Cerebellar nuclear complex (tissue), 1 donor: ENCODE measurements around the gene TPRKB.
"Not testable (repeated sequence)": the region's sequence is repeated elsewhere in the genome, so short reads cannot be mapped to it uniquely, and the experiment has no call there.

ENCODE experiments used
- DNase-seq, 2 experiments: peaks; one replicate each; lab custom pipeline; 2025; lab: John Stamatoyannopoulos, UW

TPRKB gene

GRCh38 chr2:73739101-73739500 is 2.0 kb upstream of the TPRKB start:
- no peak for DNase-seq

DNA sequence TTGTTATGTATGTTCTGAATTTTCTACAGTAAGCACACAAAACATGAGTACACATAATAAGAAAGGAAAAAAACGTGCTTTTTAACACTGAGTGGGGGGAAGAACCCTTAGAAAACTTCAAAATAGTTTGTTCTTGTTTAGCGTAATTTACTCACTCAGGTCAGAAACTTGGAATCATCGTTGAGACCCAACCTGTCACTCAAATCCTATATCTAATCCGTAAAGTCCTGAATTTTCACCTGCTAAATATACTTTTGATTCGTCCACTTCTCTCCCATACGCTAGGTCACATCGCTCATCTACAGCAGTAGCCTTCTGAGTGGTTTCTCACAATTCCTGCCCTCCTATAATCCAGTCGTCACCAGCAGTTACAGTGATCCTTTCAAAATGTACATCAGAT is 767 bp downstream of the TPRKB start:
- DNase-seq, result no peak

DNA sequence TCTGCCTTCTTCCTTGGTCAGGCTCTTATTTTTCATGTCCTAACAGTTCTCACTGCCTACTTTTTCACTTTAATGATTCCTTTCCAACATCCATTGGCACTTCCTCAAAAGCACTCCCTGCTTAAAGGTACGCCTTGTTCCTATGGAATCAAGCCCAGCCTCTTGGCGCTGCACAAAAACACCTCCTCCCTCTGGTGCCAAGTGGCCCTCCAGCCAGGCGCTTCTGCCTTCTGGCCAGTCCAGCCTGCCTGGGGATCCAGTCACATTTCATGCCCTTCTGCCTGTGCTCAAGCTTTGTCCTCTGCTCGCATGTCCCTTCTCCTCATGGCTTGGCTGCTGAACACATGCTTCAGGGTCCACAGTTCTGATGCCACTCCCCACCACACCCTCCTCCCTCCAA is 6.3 kb downstream of the TPRKB start:
- peak; percentile 74 to 88 for DNase-seq

DNA sequence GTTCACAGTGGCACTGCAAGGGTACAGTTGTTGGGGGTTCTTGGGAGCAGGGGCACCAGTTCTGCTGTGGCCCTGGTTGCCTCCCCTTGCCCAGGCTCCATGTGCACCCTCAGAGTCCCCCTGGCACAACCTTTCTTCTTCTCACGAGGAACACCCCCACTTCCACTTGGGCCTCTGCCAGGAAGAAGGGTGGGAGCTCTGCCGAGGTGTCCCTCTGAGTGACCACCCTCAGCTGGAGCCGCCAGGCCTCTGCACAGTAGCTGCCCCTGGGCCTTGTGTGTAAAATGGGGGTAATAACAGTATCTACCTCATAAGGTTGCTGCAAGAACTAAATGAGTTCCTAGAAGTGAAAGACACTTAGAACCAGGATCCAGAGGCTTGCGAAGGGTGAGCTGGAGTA is 8.4 kb downstream of the TPRKB start:
- no peak for DNase-seq

DNA sequence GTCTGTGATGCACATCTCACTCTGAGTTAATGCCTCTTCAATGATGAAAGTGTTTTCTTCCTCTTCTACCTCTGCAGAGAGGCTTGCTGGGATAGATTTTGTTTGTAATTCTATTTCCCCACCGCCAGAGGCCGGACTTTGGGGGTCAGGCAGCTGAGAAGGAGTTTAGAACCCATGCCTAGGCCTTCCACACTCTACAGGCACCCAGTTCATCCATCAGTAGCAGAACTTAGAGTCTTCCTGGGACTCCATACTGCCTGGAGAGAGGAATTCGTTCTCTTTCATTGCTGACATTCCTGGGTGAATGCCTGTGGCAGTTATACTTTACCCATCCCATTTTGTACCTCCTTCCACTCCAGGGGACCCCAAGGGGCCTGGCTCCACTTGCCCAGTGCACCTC is 9.1 kb downstream of the TPRKB start:
- no peak for DNase-seq

DNA sequence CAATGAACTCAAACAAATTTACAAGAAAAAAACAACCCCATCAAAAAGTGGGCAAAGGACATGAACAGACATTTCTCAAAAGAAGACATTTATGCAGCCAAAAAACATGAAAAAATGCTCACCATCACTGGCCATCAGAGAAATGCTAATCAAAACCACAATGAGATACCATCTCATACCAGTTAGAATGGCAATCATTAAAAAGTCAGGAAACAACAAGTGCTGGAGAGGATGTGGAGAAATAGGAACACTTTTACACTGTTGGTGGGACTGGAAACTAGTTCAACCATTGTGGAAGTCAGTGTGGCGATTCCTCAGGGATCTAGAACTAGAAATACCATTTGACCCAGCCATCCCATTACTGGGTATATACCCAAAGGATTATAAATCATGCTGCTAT is 10.5 kb downstream of the TPRKB start:
- DNase-seq, result not testable (repeated sequence)

DNA sequence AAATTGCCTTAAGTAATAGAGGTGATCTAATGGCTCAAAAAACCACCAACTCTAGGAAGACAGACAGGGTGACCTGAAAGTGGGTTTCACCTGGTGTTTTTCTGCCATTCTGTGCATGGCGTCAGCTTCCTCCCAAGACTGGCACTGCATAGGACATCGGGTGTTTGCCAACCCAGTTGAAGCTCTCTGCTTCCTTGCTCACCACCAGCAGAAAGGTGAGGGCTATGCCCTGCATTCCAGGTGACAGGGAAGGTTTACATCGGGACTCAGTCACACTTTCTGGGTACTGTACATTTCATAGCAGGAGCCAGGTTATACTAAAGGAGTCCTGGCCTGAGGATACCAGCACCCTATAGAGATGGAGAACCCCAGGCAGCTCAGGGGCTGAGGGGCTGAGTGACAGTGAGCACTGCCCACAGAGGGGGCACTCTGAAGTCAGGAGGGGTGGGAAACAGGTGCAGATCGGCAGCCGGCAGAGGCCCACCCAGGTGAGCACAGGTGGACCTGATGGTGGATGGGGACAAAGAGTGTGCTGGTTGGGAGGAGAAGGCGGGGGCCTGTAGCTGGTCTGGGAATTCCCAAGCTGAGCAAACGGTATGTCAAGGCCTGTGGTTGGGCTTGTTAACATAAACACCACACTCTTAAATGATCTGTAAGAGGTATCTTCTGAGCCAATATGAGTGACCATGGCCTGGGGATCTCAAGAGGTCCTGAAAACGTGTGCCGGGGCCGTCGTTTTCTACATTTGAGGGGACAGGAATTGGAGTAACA is 18.1 kb downstream of the TPRKB start:
- DNase-seq, result no peak

- DNase-seq, result no peak
Observed at GRCh38 chr2:73718421-73718820, 18.7 kb downstream of the TPRKB start.

DNA sequence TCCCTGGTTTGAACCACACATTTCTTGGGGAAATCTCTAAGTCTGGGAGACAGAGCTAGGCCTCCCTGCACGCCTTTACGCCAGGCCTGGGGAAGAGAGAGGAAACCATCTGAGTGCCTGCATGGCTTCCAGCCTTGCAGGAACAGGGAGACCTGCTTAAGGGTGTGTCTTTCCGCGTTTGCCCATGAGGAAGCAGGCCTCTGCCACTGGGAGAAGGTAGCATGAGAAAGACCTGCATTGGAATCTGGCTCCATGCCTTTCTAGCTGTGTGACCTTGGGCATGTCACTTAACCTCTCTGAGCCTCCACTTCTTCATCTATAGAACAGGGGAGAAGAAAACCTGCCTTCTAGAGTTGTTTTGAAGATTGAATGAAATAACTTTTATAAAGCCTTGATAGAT is 19.4 kb downstream of the TPRKB start:
- not testable (repeated sequence) for DNase-seq

GRCh38 chr2:73717251-73717606 is 19.9 kb downstream of the TPRKB start:
- no peak for DNase-seq

DNA sequence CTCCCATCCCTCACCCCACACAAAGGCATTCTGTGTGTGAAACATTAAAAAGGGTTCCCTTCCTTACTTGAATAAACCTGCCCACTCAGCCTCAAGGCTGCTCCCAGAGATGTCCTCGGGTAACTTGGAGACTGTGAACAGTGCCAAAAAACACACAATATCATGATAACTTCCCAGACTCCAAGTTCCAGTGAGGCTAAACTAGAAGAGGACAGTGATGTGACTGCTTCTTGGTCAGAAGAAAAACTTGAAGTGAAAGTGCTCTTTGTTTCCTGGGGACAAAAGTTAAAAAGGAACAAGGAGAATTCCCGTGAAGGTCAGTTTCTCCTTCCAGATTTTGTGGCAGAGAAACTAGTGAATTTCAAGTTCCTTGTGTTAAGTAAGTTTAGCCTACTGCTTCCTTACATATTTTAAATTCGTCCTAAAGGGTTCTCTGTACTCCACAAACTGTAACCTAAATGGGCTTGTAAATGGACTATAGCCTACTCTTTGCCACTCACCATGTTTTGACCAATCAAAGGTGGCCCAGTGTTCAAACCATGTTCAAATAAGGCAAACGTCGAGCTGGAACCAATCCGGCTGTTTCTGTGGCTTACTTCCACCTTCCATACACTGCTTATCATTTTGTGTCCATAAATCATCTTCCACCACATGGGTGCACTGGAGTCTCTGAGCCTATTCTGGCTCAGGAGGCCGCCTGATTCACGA is 20.4 kb downstream of the TPRKB start:
- no peak for DNase-seq

DNA sequence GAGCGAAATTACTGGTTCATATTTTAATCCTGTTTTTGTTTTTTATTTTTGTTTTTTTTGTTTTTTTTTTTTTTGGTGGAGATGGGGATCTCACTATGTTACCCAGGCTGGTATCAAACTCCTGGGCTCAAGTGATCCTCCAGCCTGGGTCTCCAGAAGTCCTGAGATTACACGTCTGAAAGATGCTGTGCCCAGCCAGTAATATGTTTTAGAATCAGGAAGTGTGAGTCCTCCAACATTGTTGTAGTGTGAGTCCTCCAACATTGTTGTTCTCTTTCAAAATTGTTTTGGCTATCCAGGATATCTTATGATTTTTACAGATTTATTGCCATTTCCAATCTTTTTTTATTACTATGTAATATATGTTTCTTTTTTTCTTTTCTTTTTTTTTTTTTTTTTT is 23.1 kb downstream of the TPRKB start:
- no peak for DNase-seq

GRCh38 chr2:73708527-73708926 is 28.6 kb downstream of the TPRKB start:
- no peak for DNase-seq

- no peak for DNase-seq
Observed at GRCh38 chr2:73707636-73708035, 29.5 kb downstream of the TPRKB start.

GRCh38 chr2:73707058-73707457 is 30.1 kb downstream of the TPRKB start:
- DNase-seq, result no peak

GRCh38 chr2:73705091-73705490 is 32.1 kb downstream of the TPRKB start:
- DNase-seq, result no peak

GRCh38 chr2:73704285-73704684 is 32.9 kb downstream of the TPRKB start:
- no peak for DNase-seq

GRCh38 chr2:73703675-73704074 is 33.5 kb downstream of the TPRKB start:
- DNase-seq, result no peak

DNA sequence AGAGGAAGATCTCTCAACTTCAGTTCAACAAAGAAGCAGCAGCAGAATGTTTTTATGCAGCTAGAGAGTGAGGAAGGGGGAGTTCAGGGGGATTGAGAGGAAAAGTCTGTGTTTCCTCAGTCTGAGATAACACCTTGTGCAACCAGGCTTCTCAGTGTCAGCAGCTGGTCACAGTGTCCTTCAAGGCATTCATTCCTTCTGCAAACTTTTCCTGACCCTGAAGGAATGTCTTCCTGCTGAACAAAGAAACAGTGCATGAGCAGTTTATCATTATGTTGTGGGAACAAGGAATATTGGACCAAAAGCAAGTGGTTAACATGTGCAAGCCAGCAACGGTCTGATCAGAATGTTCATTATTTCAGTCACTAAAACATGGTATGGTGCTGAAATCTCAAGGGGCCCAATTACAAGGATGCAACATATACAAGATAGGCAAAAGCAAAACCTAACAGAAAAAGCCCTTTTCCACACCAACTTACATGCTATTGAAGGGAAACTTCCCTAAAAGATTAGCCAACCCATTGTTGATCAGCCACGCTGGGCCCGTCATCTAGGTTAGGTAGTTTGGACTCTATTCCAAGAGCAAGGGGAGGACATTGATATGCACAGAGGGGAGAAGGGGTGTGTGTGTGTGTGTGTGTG is 34.2 kb downstream of the TPRKB start:
- DNase-seq, result not testable (repeated sequence)

DNA sequence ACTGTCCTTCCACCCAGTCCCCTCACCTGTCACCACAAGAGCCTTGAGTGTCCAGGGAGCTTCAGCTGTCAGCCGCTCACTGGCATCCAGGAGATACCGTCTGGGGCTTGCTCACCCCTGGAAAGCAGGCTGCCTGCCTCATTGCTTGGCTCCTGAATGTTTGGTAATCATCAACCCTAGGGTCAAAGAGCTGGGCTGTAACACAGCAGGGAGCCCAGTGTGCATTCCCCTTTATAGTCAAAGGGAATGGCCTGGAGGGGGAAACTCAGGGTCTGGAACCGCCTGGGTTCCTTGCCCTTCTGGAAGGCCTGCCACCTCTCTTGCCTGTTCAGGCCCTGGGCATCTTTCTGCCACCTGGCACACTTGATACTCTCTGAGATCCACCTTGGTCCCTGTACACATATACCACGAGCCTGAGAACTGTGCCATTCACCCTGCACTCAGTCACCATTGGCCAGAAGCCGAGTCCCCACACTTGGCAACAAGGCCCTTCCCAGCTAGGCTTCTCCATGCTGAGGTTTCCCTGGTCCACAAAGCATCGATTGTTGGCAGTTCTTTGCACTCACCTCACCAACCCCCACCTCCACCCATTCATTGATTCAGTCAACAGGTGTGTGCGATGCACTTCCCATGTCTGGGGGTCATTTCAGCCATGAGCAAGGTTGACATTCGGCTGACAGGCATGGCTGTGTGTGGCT is 35.0 kb downstream of the TPRKB start:
- no peak for DNase-seq

DNA sequence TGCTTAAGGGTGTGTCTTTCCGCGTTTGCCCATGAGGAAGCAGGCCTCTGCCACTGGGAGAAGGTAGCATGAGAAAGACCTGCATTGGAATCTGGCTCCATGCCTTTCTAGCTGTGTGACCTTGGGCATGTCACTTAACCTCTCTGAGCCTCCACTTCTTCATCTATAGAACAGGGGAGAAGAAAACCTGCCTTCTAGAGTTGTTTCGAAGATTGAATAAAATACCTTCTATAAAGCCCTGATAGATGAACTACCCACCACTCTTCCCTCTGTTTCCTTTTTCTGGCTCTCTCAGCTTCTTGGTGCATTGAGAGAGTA is 35.7 kb downstream of the TPRKB start:
- not testable (repeated sequence) for DNase-seq

- DNase-seq, result no peak
Observed at GRCh38 chr2:73700661-73701447, 36.3 kb downstream of the TPRKB start.
